GM12865 (cell line): ENCODE results near the gene STK33.
A peak's percentile ranks its signal among the peaks of the same experiment; 100 is the strongest.

ENCODE experiments used
- DNase-seq: peaks from one replicate; pipeline ENCODE4 v3.0.0; 2010; ENCODE audit warnings: low read depth
- H3K4me3 ChIP-seq: 2 replicates; pipeline ENCODE4 v1.5.1; 2011; ENCODE audit warnings: mild to moderate bottlenecking, low read depth, low read length, control low read depth
- TF ChIP-seq, protein P1 (sequence below): IDR thresholded peaks from 2 replicates; pipeline ENCODE4 v1.5.1; 2011; ENCODE audit warnings: low read length, control low read depth, low read depth, inconsistent platforms; ENCODE audit not compliant: insufficient read depth; ENCODE audit errors: missing control alignments

Gene STK33

GRCh38 chr11:8604078-8604723 lies 10.2 kb upstream of the STK33 start:
- no peak overlapping the region for H3K4me3 ChIP-seq
- TF ChIP-seq, protein P1, sequence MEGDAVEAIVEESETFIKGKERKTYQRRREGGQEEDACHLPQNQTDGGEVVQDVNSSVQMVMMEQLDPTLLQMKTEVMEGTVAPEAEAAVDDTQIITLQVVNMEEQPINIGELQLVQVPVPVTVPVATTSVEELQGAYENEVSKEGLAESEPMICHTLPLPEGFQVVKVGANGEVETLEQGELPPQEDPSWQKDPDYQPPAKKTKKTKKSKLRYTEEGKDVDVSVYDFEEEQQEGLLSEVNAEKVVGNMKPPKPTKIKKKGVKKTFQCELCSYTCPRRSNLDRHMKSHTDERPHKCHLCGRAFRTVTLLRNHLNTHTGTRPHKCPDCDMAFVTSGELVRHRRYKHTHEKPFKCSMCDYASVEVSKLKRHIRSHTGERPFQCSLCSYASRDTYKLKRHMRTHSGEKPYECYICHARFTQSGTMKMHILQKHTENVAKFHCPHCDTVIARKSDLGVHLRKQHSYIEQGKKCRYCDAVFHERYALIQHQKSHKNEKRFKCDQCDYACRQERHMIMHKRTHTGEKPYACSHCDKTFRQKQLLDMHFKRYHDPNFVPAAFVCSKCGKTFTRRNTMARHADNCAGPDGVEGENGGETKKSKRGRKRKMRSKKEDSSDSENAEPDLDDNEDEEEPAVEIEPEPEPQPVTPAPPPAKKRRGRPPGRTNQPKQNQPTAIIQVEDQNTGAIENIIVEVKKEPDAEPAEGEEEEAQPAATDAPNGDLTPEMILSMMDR = peak; percentile 89
- peak; percentile 66 for DNase-seq

DNA sequence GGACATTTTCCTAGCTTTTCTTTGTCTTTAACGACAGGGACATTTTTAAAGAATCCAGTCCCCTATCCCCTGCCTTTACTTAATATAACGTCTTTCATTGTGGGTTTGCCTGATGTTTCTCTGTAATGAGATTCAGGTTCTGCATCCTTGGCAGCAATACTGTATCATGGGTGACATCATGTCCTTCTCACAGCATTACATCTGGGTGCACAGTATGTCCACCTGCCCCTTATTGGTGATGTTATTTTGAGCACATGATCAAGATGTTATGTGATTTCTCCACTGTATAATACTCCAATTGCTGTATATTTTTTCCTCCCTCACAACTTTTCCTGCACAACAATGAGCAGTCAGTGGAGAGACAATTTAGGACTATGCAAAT lies 9.7 kb upstream of the STK33 start:
- TF ChIP-seq, protein P1 = no peak

DNA sequence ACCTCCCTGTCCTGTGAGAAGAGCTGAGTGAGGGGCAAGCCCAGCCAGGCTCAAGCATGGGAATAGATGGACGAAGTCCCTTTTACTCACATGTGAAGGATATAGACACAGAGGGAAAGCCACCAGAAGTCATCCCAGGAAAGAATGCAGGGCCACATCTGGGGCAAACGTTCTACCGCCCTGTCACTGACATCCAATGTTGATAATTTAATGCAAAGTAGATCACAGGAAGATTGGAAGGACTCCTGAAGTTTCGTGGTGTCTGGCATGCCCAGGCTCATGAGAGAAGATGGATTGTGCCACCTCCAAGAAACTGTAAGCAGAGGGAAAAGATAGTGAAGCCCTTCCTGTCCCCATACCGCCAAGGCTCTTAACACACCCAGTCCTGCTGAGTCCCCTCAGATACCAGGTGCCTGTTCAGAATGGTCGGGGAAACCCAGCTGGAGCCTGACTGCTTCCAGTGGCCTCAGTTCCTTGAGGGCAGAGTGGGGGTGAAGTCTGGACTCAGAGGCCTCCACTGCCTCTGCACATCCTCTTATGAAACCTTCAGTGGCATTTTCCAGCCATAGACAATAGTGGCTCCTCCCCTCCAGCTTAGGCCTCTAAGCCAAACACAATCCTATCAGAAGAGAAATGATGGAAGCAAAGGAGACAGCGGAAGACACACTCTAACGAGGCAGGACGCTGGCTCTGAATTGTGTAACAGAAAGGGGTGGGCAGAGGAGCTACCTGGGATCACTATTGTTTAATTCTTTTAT lies 7.5 kb upstream of the STK33 start:
- DNase-seq = no peak
- no peak overlapping the region for H3K4me3 ChIP-seq
- TF ChIP-seq, protein P1 = no peak

More for the DNA sequence above, 9.7 kb upstream of the STK33 start:
- DNase-seq = no peak
- H3K4me3 ChIP-seq = no peak overlapping the region

DNA sequence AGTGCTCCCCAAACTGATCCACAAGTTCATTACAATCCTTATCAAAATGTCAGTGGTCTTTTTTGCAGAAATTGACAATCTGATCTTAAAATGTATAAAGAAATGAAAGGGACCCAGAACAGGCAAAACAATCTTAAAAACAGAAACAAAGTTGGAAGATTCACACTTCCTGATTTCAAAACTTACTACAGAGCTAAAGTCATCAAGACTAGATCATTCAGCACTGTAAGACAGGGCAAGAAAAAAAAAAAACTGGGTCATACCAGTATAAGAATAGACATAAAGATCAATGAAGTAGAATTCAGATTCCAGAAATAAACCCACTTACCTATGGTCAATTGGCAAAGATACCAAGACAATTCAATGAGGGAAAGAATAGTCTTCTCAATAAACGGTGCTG lies 4.5 kb upstream of the STK33 start:
- TF ChIP-seq, protein P1 = no peak
- no peak for DNase-seq
- no peak overlapping the region for H3K4me3 ChIP-seq

GRCh38 chr11:8597182-8597581 lies 3.2 kb upstream of the STK33 start:
- DNase-seq = no peak

GRCh38 chr11:8596504-8597046 lies 2.5 kb upstream of the STK33 start:
- no peak overlapping the region for H3K4me3 ChIP-seq
- TF ChIP-seq, protein P1 = no peak
- no peak for DNase-seq

More at GRCh38 chr11:8597182-8597581, 3.2 kb upstream of the STK33 start:
- H3K4me3 ChIP-seq = no peak overlapping the region
- TF ChIP-seq, protein P1 = no peak
